Osteocyte (in vitro differentiated cells): ENCODE measurements around the gene CHD3. TPM values are rescaled to one million over a fixed set of nuclear protein-coding genes. Genes with fewer than 3 reads are reported as not detected.

ENCODE experiments used
- DNase-seq: peaks from one replicate; pipeline ENCODE4 v3.0.0; 2021; ENCODE audit warnings: mixed read lengths; ENCODE audit not compliant: unreplicated experiment; ENCODE audit errors: extremely low spot score
- H3K27ac Mint-ChIP-seq: one replicate; pipeline ENCODE4 v1.8.0; 2021; ENCODE audit warnings: mild to moderate bottlenecking, mixed read lengths; ENCODE audit not compliant: unreplicated experiment
- H3K27me3 Mint-ChIP-seq: one replicate; pipeline ENCODE4 v1.8.0; 2021; ENCODE audit warnings: mixed read lengths; ENCODE audit not compliant: unreplicated experiment
- H3K36me3 Mint-ChIP-seq: one replicate; pipeline ENCODE4 v1.8.0; 2021; ENCODE audit warnings: mixed read lengths; ENCODE audit not compliant: unreplicated experiment
- H3K4me1 Mint-ChIP-seq: one replicate; pipeline ENCODE4 v1.8.0; 2021; ENCODE audit warnings: mixed read lengths; ENCODE audit not compliant: unreplicated experiment
- H3K4me3 Mint-ChIP-seq: one replicate; pipeline ENCODE4 v1.8.0; 2021; ENCODE audit warnings: mild to moderate bottlenecking, moderate library complexity, mixed read lengths; ENCODE audit not compliant: unreplicated experiment
- H3K9me3 Mint-ChIP-seq: one replicate; pipeline ENCODE4 v1.8.0; 2021; ENCODE audit warnings: mixed read lengths; ENCODE audit not compliant: unreplicated experiment
- CTCF ChIP-seq: fragments of 200-600 bp; sonication (generic); IDR thresholded peaks from 2 replicates; pipeline ENCODE4 v1.5.0; 2021; ENCODE audit warnings: antibody characterized with exemption, mild to moderate bottlenecking, moderate library complexity
- total RNA-seq: library from RNA; stranded (reverse); gene quantifications from 2 replicates; pipeline ENCODE4 v1.2.1, GENCODE V29; 2021

The CHD3 gene
- total RNA-seq, 1 donor from 2014 or later, result 206 TPM

- no peak for DNase-seq
- no peak for TF ChIP-seq CTCF
- Mint-ChIP-seq H3K27me3 (no peaks in the 10 kb centered on the region), H3K4me3 (peak overlapping the region; percentile 97), H3K36me3 (peaks cover 9% of the 10 kb centered on the region), H3K4me1 (peaks cover 48% of the 10 kb centered on the region), H3K27ac (peak overlapping the region; percentile 61), H3K9me3 (no peaks in the 10 kb centered on the region)
Measured at GRCh38 chr17:7930841-7931631, 42.4 kb downstream of the CHD3 start.

- Mint-ChIP-seq H3K27me3 (no peaks in the 10 kb centered on the region), H3K27ac (peak within 1 kb of the TSS; percentile 95), H3K36me3 (peaks cover 14% of the 10 kb centered on the region), H3K4me1 (peaks cover 48% of the 10 kb centered on the region), H3K4me3 (peak within 1 kb of the TSS; percentile 97), H3K9me3 (no peaks in the 10 kb centered on the region)
- DNase-seq, result peak; percentile 100
- no peak for TF ChIP-seq CTCF
Measured at GRCh38 chr17:7931709-7932482, 43.3 kb downstream of the CHD3 start, which contains the start of the genes CNTROB and TRAPPC1. Gene CNTROB, plus strand, starts transcription at chr17:7932206. Its CDS starts 874 bp downstream, at chr17:7933080. Gene TRAPPC1, minus strand, starts transcription at chr17:7931946. Its CDS starts 117 bp downstream, at chr17:7931829.

- Mint-ChIP-seq H3K4me3 (peak overlapping the region; percentile 97), H3K4me1 (peaks cover 48% of the 10 kb centered on the region), H3K27me3 (no peaks in the 10 kb centered on the region), H3K36me3 (peaks cover 17% of the 10 kb centered on the region), H3K27ac (peak overlapping the region; percentile 95), H3K9me3 (no peaks in the 10 kb centered on the region)
- DNase-seq, result no peak
- no peak for TF ChIP-seq CTCF
Measured at GRCh38 chr17:7932483-7932891, 43.9 kb downstream of the CHD3 start.

- H3K9me3 Mint-ChIP-seq, result no peaks in the 10 kb centered on the region
- no peak for DNase-seq
- peaks cover 17% of the 10 kb centered on the region for H3K36me3 Mint-ChIP-seq
- peaks cover 48% of the 10 kb centered on the region for H3K4me1 Mint-ChIP-seq
- peak overlapping the region; percentile 97 for H3K4me3 Mint-ChIP-seq
- TF ChIP-seq CTCF, result no peak
- no peaks in the 10 kb centered on the region for H3K27me3 Mint-ChIP-seq
- peak overlapping the region; percentile 95 for H3K27ac Mint-ChIP-seq
Measured at GRCh38 chr17:7932949-7933348, 44.4 kb downstream of the CHD3 start.

GRCh38 chr17:7935859-7936258 is 47.3 kb downstream of the CHD3 start:
- Mint-ChIP-seq H3K27ac (no peak overlapping the region), H3K27me3 (no peaks in the 10 kb centered on the region), H3K9me3 (no peaks in the 10 kb centered on the region), H3K36me3 (peaks cover 28% of the 10 kb centered on the region), H3K4me3 (no peak overlapping the region), H3K4me1 (peaks cover 35% of the 10 kb centered on the region)
- no peak for DNase-seq
- TF ChIP-seq CTCF, result no peak
